ENCODE measurements around the gene SCOC.
A peak's percentile ranks its signal among the peaks of the same experiment; 100 is the strongest.

DNA sequence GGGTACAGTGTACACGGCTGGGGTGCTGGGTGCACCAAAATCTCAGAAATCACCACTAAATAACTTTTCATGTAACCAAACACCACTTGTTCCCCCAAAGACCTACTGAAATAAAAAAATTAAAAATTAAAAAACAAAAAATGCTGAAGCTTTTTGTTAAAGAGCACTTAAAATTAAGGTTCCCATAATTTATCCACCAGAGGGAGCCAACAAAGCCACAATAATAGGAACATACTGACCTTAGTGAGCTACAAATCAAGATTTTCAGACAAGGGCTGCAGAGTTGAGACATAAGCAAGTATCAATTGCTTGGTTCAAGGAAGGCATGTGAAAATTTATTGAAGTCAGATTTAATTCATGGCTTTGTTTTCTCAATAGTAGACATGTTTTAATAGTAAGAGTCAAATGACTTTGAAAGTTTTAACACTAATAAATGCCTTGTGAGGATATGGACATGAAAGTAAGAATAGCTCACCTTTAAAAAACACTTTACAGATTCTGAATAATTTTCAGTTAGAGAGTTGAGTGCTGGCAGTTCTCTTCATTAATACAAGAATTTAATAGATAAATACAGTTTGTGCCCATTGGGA lies 43.0 kb upstream of the SCOC start:
- TF ChIP-seq POLR2A (IDR thresholded peaks at IDR 0.05), result no peak
- TF ChIP-seq, protein P1, sequence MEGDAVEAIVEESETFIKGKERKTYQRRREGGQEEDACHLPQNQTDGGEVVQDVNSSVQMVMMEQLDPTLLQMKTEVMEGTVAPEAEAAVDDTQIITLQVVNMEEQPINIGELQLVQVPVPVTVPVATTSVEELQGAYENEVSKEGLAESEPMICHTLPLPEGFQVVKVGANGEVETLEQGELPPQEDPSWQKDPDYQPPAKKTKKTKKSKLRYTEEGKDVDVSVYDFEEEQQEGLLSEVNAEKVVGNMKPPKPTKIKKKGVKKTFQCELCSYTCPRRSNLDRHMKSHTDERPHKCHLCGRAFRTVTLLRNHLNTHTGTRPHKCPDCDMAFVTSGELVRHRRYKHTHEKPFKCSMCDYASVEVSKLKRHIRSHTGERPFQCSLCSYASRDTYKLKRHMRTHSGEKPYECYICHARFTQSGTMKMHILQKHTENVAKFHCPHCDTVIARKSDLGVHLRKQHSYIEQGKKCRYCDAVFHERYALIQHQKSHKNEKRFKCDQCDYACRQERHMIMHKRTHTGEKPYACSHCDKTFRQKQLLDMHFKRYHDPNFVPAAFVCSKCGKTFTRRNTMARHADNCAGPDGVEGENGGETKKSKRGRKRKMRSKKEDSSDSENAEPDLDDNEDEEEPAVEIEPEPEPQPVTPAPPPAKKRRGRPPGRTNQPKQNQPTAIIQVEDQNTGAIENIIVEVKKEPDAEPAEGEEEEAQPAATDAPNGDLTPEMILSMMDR (IDR thresholded peaks at IDR 0.05), result peak; percentile 17 to 48 (median 32)

Data from uterus (tissue), 2 donors.